COLO829 (cell line): ENCODE data around the gene TSKU.
A peak's percentile ranks its signal among the peaks of the same experiment; 100 is the strongest.

Experiments
- DNase-seq: peaks from one replicate; pipeline ENCODE4 v3.0.0; 2012; ENCODE audit warnings: low spot score

Gene TSKU

GRCh38 chr11:76770642-76771445 lies 12.3 kb upstream of the TSKU start:
- no peak for DNase-seq

GRCh38 chr11:76771446-76772099 lies 11.6 kb upstream of the TSKU start:
- DNase-seq, result no peak

GRCh38 chr11:76772100-76772782 lies 10.9 kb upstream of the TSKU start:
- no peak for DNase-seq

GRCh38 chr11:76772783-76773106 lies 10.4 kb upstream of the TSKU start:
- no peak for DNase-seq

GRCh38 chr11:76773921-76774361 lies 9.2 kb upstream of the TSKU start:
- no peak for DNase-seq

GRCh38 chr11:76776472-76776871 lies 6.7 kb upstream of the TSKU start:
- no peak for DNase-seq

GRCh38 chr11:76777305-76777704 lies 5.9 kb upstream of the TSKU start:
- no peak for DNase-seq

- no peak for DNase-seq
Measured at GRCh38 chr11:76777876-76778275, 5.3 kb upstream of the TSKU start.

GRCh38 chr11:76778874-76779273 lies 4.3 kb upstream of the TSKU start:
- DNase-seq, result no peak

- no peak for DNase-seq
Measured at GRCh38 chr11:76781046-76781801, 1.9 kb upstream of the TSKU start.

- DNase-seq, result no peak
Measured at GRCh38 chr11:76781807-76782530, 1.2 kb upstream of the TSKU start.

GRCh38 chr11:76782531-76783293 lies 444 bp upstream of the TSKU start:
- peak; percentile 83 for DNase-seq

- peak; percentile 80 for DNase-seq
Measured at GRCh38 chr11:76783896-76784813, 999 bp downstream of the TSKU start.

GRCh38 chr11:76785513-76785912 lies 2.4 kb downstream of the TSKU start:
- DNase-seq, result no peak

GRCh38 chr11:76786016-76786415 lies 2.9 kb downstream of the TSKU start:
- no peak for DNase-seq

GRCh38 chr11:76786441-76787014 lies 3.4 kb downstream of the TSKU start:
- no peak for DNase-seq

- DNase-seq, result no peak
Measured at GRCh38 chr11:76787271-76787670, 4.1 kb downstream of the TSKU start.

GRCh38 chr11:76787911-76788596 lies 4.9 kb downstream of the TSKU start:
- no peak for DNase-seq
